Heart left ventricle (tissue), 16 donors: Measurements from ENCODE around the gene POTEF. TPM values are rescaled to one million over a fixed set of nuclear protein-coding genes. Genes with fewer than 3 reads are reported as not detected.
"Not testable (repeated sequence)": the region's sequence is repeated elsewhere in the genome, so short reads cannot be mapped to it uniquely, and the experiment has no call there.

Experiments
- ATAC-seq, 4 donors: fragments of 200-7000 bp; cut with Tn5 transposase; one replicate each; pipeline ENCODE4 v1.9.1; 2020 to 2022; ENCODE audit warnings: moderate library complexity in 4 of 4, mild to moderate bottlenecking in 3 of 4, moderate number of reproducible peaks in 1 of 4
- DNase-seq, 5 donors: peaks; one replicate each; pipeline ENCODE4 v3.0.0-alpha.2; 2020
- H3K27ac ChIP-seq, 12 donors: fragments of 200-600 bp; sonication (generic) in 4 of 12; one replicate each; pipeline versions ENCODE4 v1.5.0 to v1.8.0; 2016 to 2022; ENCODE audit warnings: mild to moderate bottlenecking in 2 of 12
- H3K27me3 ChIP-seq, 9 donors: fragments of 200-600 bp; sonication (generic) in 2 of 9; one replicate each; pipeline versions ENCODE4 v1.5.1 to v1.8.0; 2016 to 2022; ENCODE audit warnings: mild to moderate bottlenecking in 3 of 9
- H3K36me3 ChIP-seq, 9 donors: fragments of 200-600 bp; sonication (generic) in 2 of 9; one replicate each; pipeline versions ENCODE4 v1.5.0 to v1.8.0; 2018 to 2022; ENCODE audit warnings: mild to moderate bottlenecking in 2 of 9
- H3K4me1 ChIP-seq, 12 donors: fragments of 200-600 bp; sonication (generic) in 4 of 12; one replicate each; pipeline versions ENCODE4 v1.5.0 to v1.8.0; 2016 to 2022; ENCODE audit warnings: mild to moderate bottlenecking in 3 of 12
- H3K4me3 ChIP-seq, 12 donors: fragments of 200-600 bp; sonication (generic) in 4 of 12; one replicate each; pipeline versions ENCODE4 v1.5.0 to v1.8.0; 2017 to 2022; ENCODE audit warnings: mild to moderate bottlenecking in 9 of 12, moderate library complexity in 4 of 12
- H3K9me3 ChIP-seq, 12 donors: fragments of 200-600 bp; sonication (generic) in 4 of 12; one replicate each; pipeline versions ENCODE4 v1.5.0 to v1.8.0; 2016 to 2022; ENCODE audit warnings: mild to moderate bottlenecking in 1 of 12
- CTCF ChIP-seq, 12 donors: fragments of 200-600 bp; sonication (generic) in 4 of 12; IDR thresholded peaks; one replicate each; pipeline versions ENCODE4 v1.5.0 to v1.8.0; 2018 to 2022; ENCODE audit warnings: antibody characterized with exemption in 12 of 12, mild to moderate bottlenecking in 5 of 12
- POLR2A ChIP-seq, 2 donors: fragments of 450-650 bp; IDR thresholded peaks; one replicate each; pipeline ENCODE4 v1.6.1; 2017; ENCODE audit warnings: antibody characterized with exemption in 2 of 2, mild to moderate bottlenecking in 2 of 2, moderate library complexity in 2 of 2
- WGBS, 4 donors: extraction: QIAGEN DNeasy Blood & Tissue Kit in 2 of 4; methylation state at CpG; one replicate each; pipeline versions ENCODE4 v1.1.5 to v1.1.7; 2013 to 2018; 5-methylcytosine and 5-hydroxymethylcytosine counted together
- intact Hi-C, 10 donors: fragments of 100-400 bp; cut with DNase I; formaldehyde crosslinking; loops; one replicate each; pipeline versions ENCODE4 v1.11.1 to v1.14.2; 2022
- long read RNA-seq, 3 donors: library from polyadenylated mRNA; unstranded; transcript quantifications; one replicate each; pipeline ENCODE4 v2.0.0, GENCODE V29; 2020 to 2021
- polyA plus RNA-seq, 2 donors: library from polyadenylated mRNA; stranded (reverse); fragments of 200-250 nt; gene quantifications; one replicate each; pipeline ENCODE4 v1.2.3, GENCODE V29; 2013
- total RNA-seq, 9 donors: library from RNA; depleted of rRNA in 2 of 9; stranded (reverse); fragments of >200 nt in 2 of 9; fragmentation: NEBNext Ultra II Directional in 3 of 9; extraction: Animal tissue kit (Norgen Biotek cat#: 25700) in 3 of 9; gene quantifications; one replicate each; pipeline versions ENCODE4 v1.1.0 to v1.2.4, GENCODE V29; 2016 to 2023
- donor health status: ischemic (EF 13 %, LVEDD 7.1; RV severe dilation, severe dysfunction).
- donor health status: healthy with polysubstance abuse.
- donor health status: DM: no; HTN: yes; CAD: no.
- donor health status: DM: no; HTN: no; CAD: no.
- donor health status: ischemic (EF 25% LVEDD 6.9; RV normal size, moderate dysfunction).
- donor health status: ischemic (EF 25% LVEDD 5.7; RV mildly dilated, moderate dysfunction).
- donor health status: healthy.
- donor health status: DM: yes; HTN: yes; CAD: no.
- donor health status: ischemic (EF 35%, LVEDD 5.7; RV mildly dilated, moderate dysfunction).
- donor health status: nonischemic (EF 11% LVEDD 7.7; RV severe dilation, severe dysfunction).
- donor health status: DM: yes; HTN: yes; CAD: no.
- donor health status: PGD.
- donor health status: ischemic (EF 29% LVEDD 5.4; RV normal size, mild dysfunction).
- donor health status: nonischemic (EF 23%, LVEDD 6.1; RV moderate dilation, normal function).

The POTEF gene
- total RNA-seq (not detected), polyA plus RNA-seq (not detected)
- long read RNA-seq, donor 1, result 0 reads
- long read RNA-seq, donor 2, result 0 reads
- long read RNA-seq, donor 3, result 0 reads

GRCh38 chr2:130129120-130129829, at the start of gene POTEF:
TSS of gene POTEF (minus strand) at chr2:130129222. CDS start at chr2:130120515, 8,707 bp downstream.
- H3K27me3 ChIP-seq, ATAC-seq, H3K27ac ChIP-seq, H3K4me3 ChIP-seq, H3K9me3 ChIP-seq, intact Hi-C loops, H3K4me1 ChIP-seq, H3K36me3 ChIP-seq, DNase-seq: not testable (repeated sequence)
- 87 to 92% (median 88%) methylated on average over 17 to 24 of the region's 29 CpGs for WGBS, 4 donors

DNA sequence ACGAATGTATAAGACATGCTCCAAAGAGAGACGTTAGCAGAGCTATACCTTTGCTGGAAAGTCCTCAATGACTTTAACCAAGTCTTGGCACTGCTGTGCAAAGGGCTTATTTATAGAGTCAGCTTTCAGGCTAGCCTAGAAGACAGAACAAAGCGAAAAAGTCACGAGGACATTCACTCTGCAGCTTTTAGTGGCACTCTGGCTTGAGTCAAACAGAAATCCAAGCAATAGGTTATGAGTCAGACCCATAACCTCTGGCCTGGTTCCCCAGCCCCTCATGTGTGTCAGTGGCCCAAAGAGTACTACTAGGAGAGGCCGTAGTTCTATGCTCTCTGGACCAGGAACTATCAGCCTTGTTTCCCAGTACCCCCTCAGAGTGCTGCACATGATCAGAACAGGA, 45.8 kb upstream of the POTEF start:
- DNase-seq, result peak in 1 of 5 donors; percentile 47
- H3K9me3 ChIP-seq, intact Hi-C loops, H3K4me1 ChIP-seq, H3K27me3 ChIP-seq, H3K4me3 ChIP-seq: not testable (repeated sequence)
- H3K27ac ChIP-seq, result peak overlapping the region in 10 of 12 donors; percentile 43 to 71 (median 61)
- peak; percentile 89 to 90 (median 90) for ATAC-seq
- WGBS, 4 donors, result 55 to 66% (median 61%) methylated on average over 4 to 5 of the region's 5 CpGs
- peaks cover 0 to 66% (median 53%) of the 10 kb centered on the region in 9 donors for H3K36me3 ChIP-seq

DNA sequence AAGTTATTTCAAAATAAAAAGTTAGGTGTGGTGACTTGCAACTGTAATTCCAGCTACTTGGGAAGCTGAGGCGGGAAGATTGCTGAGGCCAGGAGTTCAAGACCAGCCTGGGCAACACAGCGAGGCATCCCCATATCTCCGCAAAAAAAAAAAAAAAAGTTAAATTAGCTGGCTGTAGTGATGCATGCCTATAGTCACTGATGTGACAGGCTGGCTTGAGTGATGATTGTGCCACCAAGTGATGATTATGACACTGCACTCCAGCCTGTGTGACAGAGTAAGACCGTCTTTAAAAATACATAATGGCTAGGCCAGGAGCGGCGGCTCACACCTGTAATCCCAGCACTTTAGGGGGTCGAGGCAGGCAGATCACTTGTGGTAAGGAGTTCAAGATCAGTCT, 40.9 kb upstream of the POTEF start:
- TF ChIP-seq CTCF (IDR thresholded peaks at IDR 0.05), result no peak
- TF ChIP-seq POLR2A (IDR thresholded peaks at IDR 0.05), result no peak
- DNase-seq (no peak), ATAC-seq (no peak)
- Histone ChIP-seq H3K36me3 (peaks cover 0 to 97% (median 88%) of the 10 kb centered on the region in 9 donors), H3K9me3 (no peaks in the 10 kb centered on the region), H3K4me1 (peaks cover 0 to 4% (median 0%) of the 10 kb centered on the region in 12 donors), H3K27me3 (no peaks in the 10 kb centered on the region), H3K4me3 (no peak overlapping the region), H3K27ac (no peak overlapping the region)
- WGBS, 4 donors, result 90 to 98% (median 92%) methylated on average over 7 of the region's 7 CpGs
- intact Hi-C loops, result no loop called here

DNA sequence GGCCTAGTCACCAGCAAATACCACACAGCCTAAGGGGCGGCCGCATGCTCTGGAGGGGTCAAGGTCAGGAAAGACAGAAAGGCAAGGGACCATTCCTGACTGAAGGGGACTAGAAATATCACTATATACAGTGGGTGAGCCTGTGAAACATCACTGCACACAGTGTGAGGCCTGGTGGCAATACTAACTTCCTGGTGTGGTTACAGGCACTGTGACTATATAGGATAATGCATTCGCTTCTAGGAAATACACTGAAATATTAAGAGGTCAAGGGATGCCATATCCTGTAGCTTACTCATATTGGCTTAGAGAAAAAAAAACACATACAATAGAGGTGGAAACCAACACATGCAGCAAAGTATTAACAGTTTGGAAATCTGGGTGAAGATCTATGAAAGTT, 40.1 kb upstream of the POTEF start:
- H3K27me3 ChIP-seq, ATAC-seq, H3K4me3 ChIP-seq, H3K4me1 ChIP-seq, DNase-seq, H3K27ac ChIP-seq, H3K9me3 ChIP-seq, intact Hi-C loops: not testable (repeated sequence)
- H3K36me3 ChIP-seq, result peaks cover 0 to 98% (median 89%) of the 10 kb centered on the region in 9 donors
- 92 to 96% (median 94%) methylated on average over 3 of the region's 3 CpGs for WGBS, 4 donors

DNA sequence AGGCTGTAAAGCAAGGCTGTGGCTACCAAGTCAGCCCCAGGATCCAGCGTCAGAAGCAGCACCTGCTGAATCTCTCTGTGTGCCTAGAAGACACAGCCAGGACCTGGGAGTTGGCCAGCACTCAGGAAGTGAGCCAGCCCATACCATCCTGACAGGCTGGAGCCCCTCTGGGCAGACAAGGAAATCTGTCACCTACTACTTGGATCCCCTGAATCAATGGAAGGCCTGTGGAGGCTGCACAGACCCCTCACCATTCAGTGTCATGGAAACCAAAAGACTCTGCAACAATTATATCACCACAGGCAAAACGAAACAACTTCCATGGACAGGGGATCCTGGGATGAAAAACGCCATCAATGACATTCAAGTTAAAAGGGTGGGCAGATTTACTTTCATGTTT, 37.6 kb upstream of the POTEF start:
- H3K9me3 ChIP-seq, result not testable (repeated sequence)
- WGBS, 4 donors, result 77 to 89% (median 80%) methylated on average over 3 of the region's 3 CpGs

GRCh38 chr2:130165293-130166016, 36.4 kb upstream of the POTEF start:
- intact Hi-C loops, result no loop called here
- 95 to 98% (median 97%) methylated on average over 8 of the region's 8 CpGs for WGBS, 4 donors
- H3K9me3 ChIP-seq, result no peaks in the 10 kb centered on the region
- H3K27ac ChIP-seq, result no peak overlapping the region
- DNase-seq (no peak), ATAC-seq (no peak)
- no peaks in the 10 kb centered on the region for H3K27me3 ChIP-seq
- H3K4me1 ChIP-seq, result peaks cover 0 to 7% (median 0%) of the 10 kb centered on the region in 12 donors
- TF ChIP-seq POLR2A (IDR thresholded peaks at IDR 0.05) (no peak), CTCF (IDR thresholded peaks at IDR 0.05) (no peak)
- H3K36me3 ChIP-seq, result peaks cover 0 to 82% (median 77%) of the 10 kb centered on the region in 9 donors
- H3K4me3 ChIP-seq, result no peak overlapping the region

More for the DNA sequence above, 37.6 kb upstream of the POTEF start:
- intact Hi-C loops, ATAC-seq, H3K4me3 ChIP-seq, H3K27me3 ChIP-seq, DNase-seq, H3K27ac ChIP-seq, H3K4me1 ChIP-seq: not testable (repeated sequence)
- H3K36me3 ChIP-seq, result peaks cover 0 to 91% (median 88%) of the 10 kb centered on the region in 9 donors
